Sigmoid colon (tissue), 7 donors: ENCODE data around the gene L3HYPDH. TPM values are rescaled to one million over a fixed set of nuclear protein-coding genes. Genes with fewer than 3 reads are reported as not detected.

ENCODE experiments used
- DNase-seq: peaks from one replicate; pipeline ENCODE4 v3.0.0-alpha.2; 2019
- H3K27ac ChIP-seq, 4 donors: fragments of 200-600 bp; sonication (generic); one replicate each; pipeline ENCODE4 v1.5.1; 2016 to 2019; ENCODE audit warnings: mild to moderate bottlenecking in 1 of 4
- H3K27me3 ChIP-seq, 3 donors: fragments of 200-600 bp; sonication (generic); one replicate each; pipeline ENCODE4 v1.5.1; 2019; ENCODE audit warnings: mild to moderate bottlenecking in 1 of 3
- H3K36me3 ChIP-seq, 4 donors: fragments of 200-600 bp; sonication (generic); one replicate each; pipeline ENCODE4 v1.5.1; 2016 to 2019
- H3K4me1 ChIP-seq, 4 donors: fragments of 200-600 bp; sonication (generic); one replicate each; pipeline ENCODE4 v1.5.1; 2017 to 2019
- H3K4me3 ChIP-seq, 4 donors: fragments of 200-600 bp; sonication (generic); one replicate each; pipeline ENCODE4 v1.5.1; 2017 to 2019; ENCODE audit warnings: mild to moderate bottlenecking in 2 of 4, moderate library complexity in 1 of 4
- H3K9me3 ChIP-seq, 4 donors: fragments of 200-600 bp in 3 of 4; sonication (generic) in 3 of 4; one replicate each; pipeline versions ENCODE4 v1.5.1 to v1.6.1; 2013 to 2019
- EP300 ChIP-seq, 4 donors: sonication (generic); formaldehyde crosslinking; IDR thresholded peaks; one replicate each; pipeline ENCODE4 v1.6.1; 2017; ENCODE audit warnings: antibody characterized with exemption in 4 of 4
- POLR2A ChIP-seq, 2 donors: fragments of 450-650 bp; IDR thresholded peaks; one replicate each; pipeline ENCODE4 v1.6.1; 2016; ENCODE audit warnings: antibody characterized with exemption in 2 of 2, mild to moderate bottlenecking in 2 of 2, moderate library complexity in 2 of 2
- POLR2AphosphoS5 ChIP-seq, 4 donors: sonication (generic); formaldehyde crosslinking; IDR thresholded peaks; one replicate each; pipeline ENCODE4 v1.6.1; 2017; ENCODE audit warnings: antibody characterized with exemption in 4 of 4
- WGBS, 2 donors: extraction: QIAGEN DNeasy Blood & Tissue Kit; methylation state at CpG; one replicate each; pipeline ENCODE4 v1.1.7; 2013; 5-methylcytosine and 5-hydroxymethylcytosine counted together
- intact Hi-C: fragments of 100-400 bp; cut with DNase I; formaldehyde crosslinking; loops from one replicate; pipeline ENCODE4 v1.15.1; 2023
- polyA plus RNA-seq, 3 donors: library from polyadenylated mRNA; stranded (reverse); fragments of 200-250 nt; gene quantifications; one replicate each; pipeline ENCODE4 v1.2.3, GENCODE V29; 2013
- total RNA-seq, 4 donors: library from RNA; depleted of rRNA; stranded (reverse); fragments of >200 nt; gene quantifications; one replicate each; pipeline ENCODE4 v1.1.0, GENCODE V29; 2016
- TF ChIP-seq, protein P1 (sequence below), 4 experiments: fragments of 450-650 bp in 3 of 4; fragments of 200-600 bp in 1 of 4; IDR thresholded peaks; one replicate each; pipeline ENCODE4 v1.5.1; 2016 to 2019; ENCODE audit warnings: antibody characterized with exemption in 4 of 4, mild to moderate bottlenecking in 3 of 4, moderate library complexity in 2 of 4
- donor health status: healthy with polysubstance abuse.
- donor health status: Bipolar disorder and iron deficiency.
- donor health status: healthy.

The L3HYPDH gene
- total RNA-seq, result 10 to 100 TPM; 23.9 to 46.0 (median 30.4) TPM
- polyA plus RNA-seq, result 10 to 100 TPM in 1 of 3 donors, 1 to 10 TPM in 2; 1.2 to 12.0 (median 3.0) TPM

- H3K36me3 ChIP-seq, result peaks cover 0 to 15% (median 6%) of the 10 kb centered on the region in 4 donors
- peaks cover 0 to 70% (median 52%) of the 10 kb centered on the region in 4 donors for H3K4me1 ChIP-seq
- 0 to 1% methylated on average over 92 of the region's 92 CpGs for WGBS, 2 donors
- H3K4me3 ChIP-seq, result peak within 1 kb of the TSS; percentile 71 to 94 (median 79)
- H3K27ac ChIP-seq, result peak within 1 kb of the TSS; percentile 90 to 95 (median 94)
- no peaks in the 10 kb centered on the region for H3K27me3 ChIP-seq
- peak; percentile 71 to 74 for TF ChIP-seq POLR2A (IDR thresholded peaks at IDR 0.05)
- TF ChIP-seq, protein P1, sequence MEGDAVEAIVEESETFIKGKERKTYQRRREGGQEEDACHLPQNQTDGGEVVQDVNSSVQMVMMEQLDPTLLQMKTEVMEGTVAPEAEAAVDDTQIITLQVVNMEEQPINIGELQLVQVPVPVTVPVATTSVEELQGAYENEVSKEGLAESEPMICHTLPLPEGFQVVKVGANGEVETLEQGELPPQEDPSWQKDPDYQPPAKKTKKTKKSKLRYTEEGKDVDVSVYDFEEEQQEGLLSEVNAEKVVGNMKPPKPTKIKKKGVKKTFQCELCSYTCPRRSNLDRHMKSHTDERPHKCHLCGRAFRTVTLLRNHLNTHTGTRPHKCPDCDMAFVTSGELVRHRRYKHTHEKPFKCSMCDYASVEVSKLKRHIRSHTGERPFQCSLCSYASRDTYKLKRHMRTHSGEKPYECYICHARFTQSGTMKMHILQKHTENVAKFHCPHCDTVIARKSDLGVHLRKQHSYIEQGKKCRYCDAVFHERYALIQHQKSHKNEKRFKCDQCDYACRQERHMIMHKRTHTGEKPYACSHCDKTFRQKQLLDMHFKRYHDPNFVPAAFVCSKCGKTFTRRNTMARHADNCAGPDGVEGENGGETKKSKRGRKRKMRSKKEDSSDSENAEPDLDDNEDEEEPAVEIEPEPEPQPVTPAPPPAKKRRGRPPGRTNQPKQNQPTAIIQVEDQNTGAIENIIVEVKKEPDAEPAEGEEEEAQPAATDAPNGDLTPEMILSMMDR (IDR thresholded peaks at IDR 0.05), result peak; percentile 38 to 68 (median 52)
- TF ChIP-seq POLR2AphosphoS5 (IDR thresholded peaks at IDR 0.05), result peak; percentile 77 to 95 (median 93)
- TF ChIP-seq EP300 (IDR thresholded peaks at IDR 0.05), result peak in 1 of 4 donors; percentile 37
- H3K9me3 ChIP-seq, result no peaks in the 10 kb centered on the region
- peak; percentile 98 for DNase-seq
- intact Hi-C loops, result loop anchor here (2.0 to 10.0 kb wide), 5 partner anchors 19 to 1059 kb away; partner anchors contain the start of genes DAAM1, DACT1, GPR135 and KIAA0586
These were observed at the start of gene L3HYPDH, which contains the start of gene JKAMP for GRCh38 chr14:59483819-59484638. Gene L3HYPDH (minus strand): TSS chr14:59484408. CDS start chr14:59484316, 92 bp downstream. Gene JKAMP (plus strand): TSS chr14:59484517. CDS start chr14:59484590, 73 bp downstream.

DNA sequence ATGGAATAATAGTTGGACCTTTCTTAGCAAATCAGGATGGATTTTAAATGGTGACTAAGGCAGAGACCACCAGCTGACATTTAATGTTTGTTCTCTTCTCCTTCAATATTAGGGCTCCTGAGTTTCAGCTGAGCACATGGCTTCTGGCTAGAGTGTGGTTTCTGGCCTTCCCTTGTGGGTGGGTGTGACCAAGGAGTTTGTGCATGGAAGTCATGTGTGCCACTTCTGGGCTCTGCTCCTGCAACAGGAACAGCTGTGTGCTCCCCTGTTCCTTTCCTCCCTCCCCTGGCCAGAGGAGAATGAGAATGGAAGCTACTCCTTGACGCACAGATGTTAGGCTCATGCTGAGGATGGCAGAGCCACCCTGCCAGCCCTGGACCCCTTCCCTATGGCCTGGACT is 48.2 kb upstream of the L3HYPDH start:
- DNase-seq, result no peak
- WGBS, 2 donors, result 85 to 95% methylated on average over 1 of the region's 1 CpG
- H3K4me3 ChIP-seq, result no peak overlapping the region
- H3K27me3 ChIP-seq, result no peaks in the 10 kb centered on the region
- intact Hi-C loops, result no loop called here
- TF ChIP-seq, protein P1 (IDR thresholded peaks at IDR 0.05), result no peak
- TF ChIP-seq POLR2A (IDR thresholded peaks at IDR 0.05) (no peak), POLR2AphosphoS5 (IDR thresholded peaks at IDR 0.05) (no peak), EP300 (IDR thresholded peaks at IDR 0.05) (no peak)
- H3K4me1 ChIP-seq, result no peaks in the 10 kb centered on the region
- H3K27ac ChIP-seq, result no peak overlapping the region
- no peaks in the 10 kb centered on the region for H3K9me3 ChIP-seq
- H3K36me3 ChIP-seq, result no peaks in the 10 kb centered on the region

GRCh38 chr14:59530349-59530748 is 46.1 kb upstream of the L3HYPDH start:
- Histone ChIP-seq H3K9me3 (no peaks in the 10 kb centered on the region), H3K27me3 (no peaks in the 10 kb centered on the region), H3K4me3 (no peak overlapping the region), H3K27ac (no peak overlapping the region), H3K36me3 (no peaks in the 10 kb centered on the region), H3K4me1 (no peaks in the 10 kb centered on the region)
- DNase-seq, result no peak
- TF ChIP-seq POLR2AphosphoS5 (IDR thresholded peaks at IDR 0.05), result no peak
- no peak for TF ChIP-seq POLR2A (IDR thresholded peaks at IDR 0.05)
- TF ChIP-seq, protein P1 (IDR thresholded peaks at IDR 0.05), result no peak
- no peak for TF ChIP-seq EP300 (IDR thresholded peaks at IDR 0.05)
- intact Hi-C loops, result no loop called here

GRCh38 chr14:59529189-59529588 is 45.0 kb upstream of the L3HYPDH start:
- no peak overlapping the region for H3K27ac ChIP-seq
- intact Hi-C loops, result no loop called here
- H3K9me3 ChIP-seq, result no peaks in the 10 kb centered on the region
- H3K4me1 ChIP-seq, result no peaks in the 10 kb centered on the region
- H3K36me3 ChIP-seq, result no peaks in the 10 kb centered on the region
- 74 to 77% methylated on average over 2 of the region's 2 CpGs for WGBS, 2 donors
- H3K27me3 ChIP-seq, result no peaks in the 10 kb centered on the region
- TF ChIP-seq POLR2AphosphoS5 (IDR thresholded peaks at IDR 0.05) (no peak), POLR2A (IDR thresholded peaks at IDR 0.05) (no peak), EP300 (IDR thresholded peaks at IDR 0.05) (no peak)
- TF ChIP-seq, protein P1 (IDR thresholded peaks at IDR 0.05), result no peak
- DNase-seq, result no peak
- no peak overlapping the region for H3K4me3 ChIP-seq
